Ovary (tissue), 3 donors: Measurements from ENCODE around the gene C1orf21.

Experiments used
- EP300 ChIP-seq: sonication (generic); formaldehyde crosslinking; IDR thresholded peaks from one replicate; pipeline ENCODE4 v1.6.1; 2017; ENCODE audit warnings: antibody characterized with exemption
- TF ChIP-seq, protein P1 (sequence below), 3 donors: fragments of 450-650 bp in 2 of 3; fragments of 200-600 bp in 1 of 3; IDR thresholded peaks; one replicate each; pipeline versions ENCODE4 v1.5.1 to v1.8.0; 2016 to 2022; ENCODE audit warnings: antibody characterized with exemption in 3 of 3, mild to moderate bottlenecking in 1 of 3
- donor health status: DM: no; HTN: no; CAD: no.

DNA sequence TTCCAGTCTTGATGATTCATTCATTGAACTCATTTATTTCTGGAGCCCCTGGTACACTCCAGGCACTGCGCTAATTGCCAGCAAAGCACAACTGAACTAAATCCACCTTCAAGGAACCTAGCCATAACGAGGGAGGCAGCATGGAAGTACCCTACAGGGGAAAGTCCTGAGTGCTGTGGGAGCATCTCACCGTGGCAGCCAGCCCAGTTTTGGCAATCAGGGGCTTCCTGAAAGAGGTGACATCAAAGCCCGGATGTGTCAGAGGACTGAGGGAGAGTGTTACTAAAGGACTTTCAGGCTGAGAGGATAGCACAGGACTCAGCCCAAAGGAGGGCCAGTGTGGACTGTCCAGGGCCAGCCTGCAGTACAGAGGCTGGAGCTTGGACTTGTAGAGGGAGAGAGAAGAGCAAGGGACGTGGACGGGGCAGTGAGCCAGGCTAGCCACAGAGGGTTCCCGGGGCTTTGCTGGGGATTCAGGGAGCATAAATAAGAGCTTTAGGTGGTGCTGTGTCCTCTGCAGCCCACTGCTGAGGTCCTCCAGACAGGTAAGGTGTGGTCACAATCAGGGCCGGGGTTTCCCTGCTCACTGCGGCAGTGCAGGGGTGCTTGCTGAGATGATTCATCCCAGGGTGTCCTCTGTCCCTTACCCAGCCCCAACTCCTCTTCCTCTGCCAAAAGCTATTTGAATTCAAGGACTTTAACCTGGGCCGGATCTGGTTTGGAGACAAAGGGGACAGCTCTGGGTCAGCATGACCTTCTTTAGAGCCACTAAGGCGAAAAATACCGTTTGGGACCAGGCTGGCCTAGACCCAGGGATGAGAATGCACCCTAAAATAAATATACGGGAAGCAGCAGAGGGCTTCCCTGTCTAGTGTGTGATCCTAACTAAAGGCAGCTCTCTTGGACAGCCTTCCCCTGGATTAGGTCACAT lies 239.5 kb downstream of the C1orf21 start:
- TF ChIP-seq, protein P1, sequence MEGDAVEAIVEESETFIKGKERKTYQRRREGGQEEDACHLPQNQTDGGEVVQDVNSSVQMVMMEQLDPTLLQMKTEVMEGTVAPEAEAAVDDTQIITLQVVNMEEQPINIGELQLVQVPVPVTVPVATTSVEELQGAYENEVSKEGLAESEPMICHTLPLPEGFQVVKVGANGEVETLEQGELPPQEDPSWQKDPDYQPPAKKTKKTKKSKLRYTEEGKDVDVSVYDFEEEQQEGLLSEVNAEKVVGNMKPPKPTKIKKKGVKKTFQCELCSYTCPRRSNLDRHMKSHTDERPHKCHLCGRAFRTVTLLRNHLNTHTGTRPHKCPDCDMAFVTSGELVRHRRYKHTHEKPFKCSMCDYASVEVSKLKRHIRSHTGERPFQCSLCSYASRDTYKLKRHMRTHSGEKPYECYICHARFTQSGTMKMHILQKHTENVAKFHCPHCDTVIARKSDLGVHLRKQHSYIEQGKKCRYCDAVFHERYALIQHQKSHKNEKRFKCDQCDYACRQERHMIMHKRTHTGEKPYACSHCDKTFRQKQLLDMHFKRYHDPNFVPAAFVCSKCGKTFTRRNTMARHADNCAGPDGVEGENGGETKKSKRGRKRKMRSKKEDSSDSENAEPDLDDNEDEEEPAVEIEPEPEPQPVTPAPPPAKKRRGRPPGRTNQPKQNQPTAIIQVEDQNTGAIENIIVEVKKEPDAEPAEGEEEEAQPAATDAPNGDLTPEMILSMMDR (IDR thresholded peaks at IDR 0.05), result no peak
- no peak for TF ChIP-seq EP300
